Measurements from ENCODE around the gene CTBP1.

The CTBP1 gene

GRCh38 chr4:1208970-1209704, 39.8 kb downstream of the CTBP1 start:
- Histone ChIP-seq H4K20me1 (ENCODE audit: insufficient read depth, low read length, poor library complexity, severe bottlenecking) (no peaks in the 10 kb centered on the region), H3K9me3 (ENCODE audit: insufficient read depth, low read depth, low read length) (no peaks in the 10 kb centered on the region), H3K4me3 (ENCODE audit: low read length, poor library complexity, severe bottlenecking) (no peak overlapping the region), H3K4me1 (ENCODE audit: insufficient read depth, low read length, poor library complexity, severe bottlenecking) (peaks cover 11% of the 10 kb centered on the region), H3K4me2 (ENCODE audit: low read depth, low read length, poor library complexity, severe bottlenecking) (no peak overlapping the region), H3K36me3 (ENCODE audit: insufficient read depth, low read length) (peaks cover 29% of the 10 kb centered on the region; the same call in 1 of the 2 replicates), H3F3A (ENCODE audit: low read depth) (no peaks in the 10 kb centered on the region), H3K27me3 (ENCODE audit: insufficient read depth, low read length, poor library complexity, severe bottlenecking) (no peaks in the 10 kb centered on the region), H3K79me2 (ENCODE audit: insufficient read depth, low read length) (no peaks in the 10 kb centered on the region; the same call in 1 of the 2 replicates), H3K9ac (ENCODE audit: low read depth, low read length, poor library complexity, severe bottlenecking) (no peak overlapping the region), H3K9me2 (replicated peaks; ENCODE audit: low read depth, low read length) (no peaks in the 10 kb centered on the region), H2AFZ (ENCODE audit: low read length) (no peak overlapping the region)
- TF ChIP-seq, protein P1, sequence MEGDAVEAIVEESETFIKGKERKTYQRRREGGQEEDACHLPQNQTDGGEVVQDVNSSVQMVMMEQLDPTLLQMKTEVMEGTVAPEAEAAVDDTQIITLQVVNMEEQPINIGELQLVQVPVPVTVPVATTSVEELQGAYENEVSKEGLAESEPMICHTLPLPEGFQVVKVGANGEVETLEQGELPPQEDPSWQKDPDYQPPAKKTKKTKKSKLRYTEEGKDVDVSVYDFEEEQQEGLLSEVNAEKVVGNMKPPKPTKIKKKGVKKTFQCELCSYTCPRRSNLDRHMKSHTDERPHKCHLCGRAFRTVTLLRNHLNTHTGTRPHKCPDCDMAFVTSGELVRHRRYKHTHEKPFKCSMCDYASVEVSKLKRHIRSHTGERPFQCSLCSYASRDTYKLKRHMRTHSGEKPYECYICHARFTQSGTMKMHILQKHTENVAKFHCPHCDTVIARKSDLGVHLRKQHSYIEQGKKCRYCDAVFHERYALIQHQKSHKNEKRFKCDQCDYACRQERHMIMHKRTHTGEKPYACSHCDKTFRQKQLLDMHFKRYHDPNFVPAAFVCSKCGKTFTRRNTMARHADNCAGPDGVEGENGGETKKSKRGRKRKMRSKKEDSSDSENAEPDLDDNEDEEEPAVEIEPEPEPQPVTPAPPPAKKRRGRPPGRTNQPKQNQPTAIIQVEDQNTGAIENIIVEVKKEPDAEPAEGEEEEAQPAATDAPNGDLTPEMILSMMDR (conservative IDR thresholded peaks at IDR 0.05; ENCODE audit: low read length) = no peak
- no peak for TF ChIP-seq EZH2phosphoT487 (IDR thresholded peaks at IDR 0.05; ENCODE audit: borderline replicate concordance)

DNA sequence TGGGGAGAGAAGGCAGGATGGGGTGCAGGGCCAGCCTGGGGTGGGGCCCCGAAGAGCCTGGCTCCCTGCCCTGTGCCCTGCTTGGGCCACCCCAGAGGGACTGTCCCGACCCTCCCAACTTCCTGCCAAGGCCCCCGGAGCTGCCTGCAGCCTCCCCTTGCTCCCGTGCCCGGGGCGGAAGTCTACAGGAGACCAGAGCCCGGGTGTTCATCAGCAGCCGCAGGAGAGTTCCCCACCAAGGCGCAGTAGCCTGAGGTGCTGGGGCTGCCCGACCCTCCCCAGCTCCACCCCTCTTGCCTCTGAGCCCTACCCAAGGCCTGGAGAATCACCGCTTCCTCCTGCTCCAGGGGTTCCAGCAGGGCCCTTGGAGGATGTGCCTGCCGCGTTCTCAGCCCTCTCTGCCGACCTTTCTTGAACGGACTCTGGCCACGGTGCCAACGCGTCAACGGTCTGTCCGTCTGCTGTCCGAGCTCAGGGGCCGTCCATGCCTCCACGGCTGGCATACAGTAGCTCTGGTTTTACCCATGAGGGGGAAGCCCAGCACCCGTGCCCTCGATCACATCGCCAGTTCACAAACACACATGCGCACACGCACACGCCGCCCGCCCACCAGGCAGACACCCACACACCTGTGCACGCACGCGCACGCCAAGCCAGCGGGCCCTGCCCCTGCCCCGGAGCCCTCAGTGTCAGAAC, 40.5 kb downstream of the CTBP1 start:
- Histone ChIP-seq H3K4me2 (ENCODE audit: low read depth, low read length, poor library complexity, severe bottlenecking) (no peak overlapping the region), H3K9me2 (replicated peaks; ENCODE audit: low read depth, low read length) (no peaks in the 10 kb centered on the region), H3K4me1 (ENCODE audit: insufficient read depth, low read length, poor library complexity, severe bottlenecking) (peaks cover 19% of the 10 kb centered on the region), H3K36me3 (ENCODE audit: insufficient read depth, low read length) (peaks cover 22% of the 10 kb centered on the region; the same call in 1 of the 2 replicates), H3K27me3 (ENCODE audit: insufficient read depth, low read length, poor library complexity, severe bottlenecking) (no peaks in the 10 kb centered on the region), H4K20me1 (ENCODE audit: insufficient read depth, low read length, poor library complexity, severe bottlenecking) (no peaks in the 10 kb centered on the region), H3K9ac (ENCODE audit: low read depth, low read length, poor library complexity, severe bottlenecking) (no peak overlapping the region), H3K79me2 (ENCODE audit: insufficient read depth, low read length) (no peaks in the 10 kb centered on the region; the same call in 1 of the 2 replicates), H3K4me3 (ENCODE audit: low read length, poor library complexity, severe bottlenecking) (no peak overlapping the region), H3K9me3 (ENCODE audit: insufficient read depth, low read depth, low read length) (no peaks in the 10 kb centered on the region), H3F3A (ENCODE audit: low read depth) (no peaks in the 10 kb centered on the region), H2AFZ (ENCODE audit: low read length) (no peak overlapping the region)
- TF ChIP-seq, protein P1 (conservative IDR thresholded peaks at IDR 0.05; ENCODE audit: low read length) = no peak
- no peak for TF ChIP-seq EZH2phosphoT487 (IDR thresholded peaks at IDR 0.05; ENCODE audit: borderline replicate concordance)

DNA sequence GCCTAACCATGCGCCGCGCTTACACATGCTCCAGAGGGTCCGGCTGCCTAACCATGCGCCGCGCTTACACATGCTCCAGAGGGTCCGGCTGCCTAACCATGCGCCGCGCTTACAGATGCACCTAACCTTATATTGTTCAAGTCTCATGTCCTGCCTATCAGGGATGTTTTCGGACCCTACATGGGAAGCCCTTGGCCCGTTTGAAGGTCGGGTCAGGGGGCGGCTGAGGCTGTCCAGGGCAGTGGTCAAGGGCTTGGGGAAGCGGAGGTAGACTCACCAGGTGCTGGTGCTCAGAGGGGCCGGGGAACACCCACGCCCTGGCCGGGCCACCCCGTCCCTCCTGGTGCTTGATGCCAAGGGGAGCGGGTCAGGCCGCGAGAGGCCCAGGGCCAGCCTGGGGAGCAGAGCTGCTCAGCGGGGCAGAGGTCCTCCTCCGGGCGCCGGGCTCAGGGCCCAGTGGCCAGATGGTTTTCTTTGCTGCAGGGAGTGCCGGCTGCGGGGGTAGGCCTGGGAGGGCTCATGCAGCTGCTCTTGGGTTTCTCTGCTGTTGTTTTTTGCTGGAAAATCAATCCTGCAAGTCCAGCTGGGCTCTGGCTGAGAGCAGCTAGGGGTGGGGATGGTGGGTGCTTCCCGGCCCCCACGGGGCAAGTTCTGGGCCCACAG, 41.2 kb downstream of the CTBP1 start:
- H3K9me2 ChIP-seq (replicated peaks; ENCODE audit: low read depth, low read length) = no peaks in the 10 kb centered on the region
- no peaks in the 10 kb centered on the region for H3K9me3 ChIP-seq (ENCODE audit: insufficient read depth, low read depth, low read length)
- no peaks in the 10 kb centered on the region for H3K27me3 ChIP-seq (ENCODE audit: insufficient read depth, low read length, poor library complexity, severe bottlenecking)
- peaks cover 15% of the 10 kb centered on the region; the same call in 1 of the 2 replicates for H3K36me3 ChIP-seq (ENCODE audit: insufficient read depth, low read length)
- H3K4me1 ChIP-seq (ENCODE audit: insufficient read depth, low read length, poor library complexity, severe bottlenecking) = peaks cover 25% of the 10 kb centered on the region
- no peak overlapping the region for H2AFZ ChIP-seq (ENCODE audit: low read length)
- H3K9ac ChIP-seq (ENCODE audit: low read depth, low read length, poor library complexity, severe bottlenecking) = no peak overlapping the region
- no peak overlapping the region for H3K4me3 ChIP-seq (ENCODE audit: low read length, poor library complexity, severe bottlenecking)
- no peak overlapping the region for H3K4me2 ChIP-seq (ENCODE audit: low read depth, low read length, poor library complexity, severe bottlenecking)
- TF ChIP-seq EZH2phosphoT487 (IDR thresholded peaks at IDR 0.05; ENCODE audit: borderline replicate concordance) = no peak
- peaks cover 4% of the 10 kb centered on the region for H3F3A ChIP-seq (ENCODE audit: low read depth)
- no peaks in the 10 kb centered on the region for H4K20me1 ChIP-seq (ENCODE audit: insufficient read depth, low read length, poor library complexity, severe bottlenecking)
- no peaks in the 10 kb centered on the region; the same call in 1 of the 2 replicates for H3K79me2 ChIP-seq (ENCODE audit: insufficient read depth, low read length)
